ENCODE results near the gene HMGXB3. TPM values are rescaled to one million over a fixed set of nuclear protein-coding genes. Genes with fewer than 3 reads are reported as not detected.

The HMGXB3 gene
- total RNA-seq, 1 experiment from 2014 or later: 26.9 TPM

DNA sequence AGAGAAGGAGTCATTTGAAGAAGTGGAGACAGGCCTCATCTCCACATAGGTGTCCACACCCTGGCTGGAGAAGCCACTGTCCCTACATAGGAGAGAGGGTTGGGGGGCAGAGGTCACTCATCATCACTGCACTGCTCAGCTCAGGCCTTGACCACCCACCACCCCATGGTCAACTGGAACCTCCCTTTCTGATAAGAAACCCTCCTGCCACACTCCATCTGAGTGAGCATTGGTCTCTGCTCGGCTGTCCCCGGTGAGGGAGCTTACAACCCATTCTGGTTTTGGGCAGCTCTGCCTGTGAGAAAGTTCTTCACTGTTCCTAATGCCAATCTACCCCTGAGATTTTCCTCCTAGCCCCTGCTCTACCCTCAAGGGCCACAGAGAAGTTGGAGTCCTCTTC is 57.0 kb downstream of the HMGXB3 start:
- no peak overlapping the region for H3K18ac ChIP-seq (ENCODE audit: insufficient read length, low read depth, low read length)
- H4K20me1 ChIP-seq (ENCODE audit: control insufficient read depth, insufficient read depth, insufficient read length): no peaks in the 10 kb centered on the region
- Mint-ChIP-seq H3K36me3 (ENCODE audit: insufficient read depth in 1 of 3, low read depth in 3 of 3) (peaks cover under 1 to 25% (median 23%) of the 10 kb centered on the region in 3 experiments; a peak in 5 of 7 replicates), H3K9me3 (no peaks in the 10 kb centered on the region), H3K4me3 (no peak overlapping the region), H3K27ac (peak overlapping the region in 1 of 3 experiments; percentile 1; a peak in 3 of 7 replicates), H3K4me1 (peaks cover 21 to 26% of the 10 kb centered on the region in 2 experiments), H3K27me3 (ENCODE audit: low read depth) (peaks cover 31% of the 10 kb centered on the region)
- H4K5ac ChIP-seq (ENCODE audit: insufficient read length, low read depth, low read length): no peak overlapping the region
- H3K27ac ChIP-seq (ENCODE audit: insufficient read length, low read depth, low read length): no peak overlapping the region
- no CpG with 5 or more reads among the region's 2 CpGs for WGBS (ENCODE audit: extremely low coverage, insufficient read length, low lambda C conversion rate)
- H2BK20ac ChIP-seq (ENCODE audit: low read depth, low read length, poor library complexity, severe bottlenecking): no peak overlapping the region
- no peak overlapping the region for H3K9ac ChIP-seq (ENCODE audit: extremely low read depth, insufficient read length, low read length)
- H3K79me2 ChIP-seq (ENCODE audit: insufficient read depth, low read length): no peaks in the 10 kb centered on the region
- no peak overlapping the region for H3K56ac ChIP-seq (ENCODE audit: insufficient read length, low read depth, low read length)
- no peaks in the 10 kb centered on the region for H3K79me1 ChIP-seq (ENCODE audit: insufficient read depth, low read depth, low read length, poor library complexity, severe bottlenecking)
- no peak overlapping the region for H3K4ac ChIP-seq (ENCODE audit: low read depth, low read length)
- H4K91ac ChIP-seq (ENCODE audit: insufficient read length, low read depth, low read length): no peak overlapping the region
- H3T11ph ChIP-seq (ENCODE audit: low read length): no peak overlapping the region
- no peak overlapping the region for H4K8ac ChIP-seq (replicated peaks; ENCODE audit: insufficient read length, low read depth, low read length)
- H3K27me3 ChIP-seq (ENCODE audit: insufficient read depth, low read length): no peaks in the 10 kb centered on the region
- TF ChIP-seq, protein P1, sequence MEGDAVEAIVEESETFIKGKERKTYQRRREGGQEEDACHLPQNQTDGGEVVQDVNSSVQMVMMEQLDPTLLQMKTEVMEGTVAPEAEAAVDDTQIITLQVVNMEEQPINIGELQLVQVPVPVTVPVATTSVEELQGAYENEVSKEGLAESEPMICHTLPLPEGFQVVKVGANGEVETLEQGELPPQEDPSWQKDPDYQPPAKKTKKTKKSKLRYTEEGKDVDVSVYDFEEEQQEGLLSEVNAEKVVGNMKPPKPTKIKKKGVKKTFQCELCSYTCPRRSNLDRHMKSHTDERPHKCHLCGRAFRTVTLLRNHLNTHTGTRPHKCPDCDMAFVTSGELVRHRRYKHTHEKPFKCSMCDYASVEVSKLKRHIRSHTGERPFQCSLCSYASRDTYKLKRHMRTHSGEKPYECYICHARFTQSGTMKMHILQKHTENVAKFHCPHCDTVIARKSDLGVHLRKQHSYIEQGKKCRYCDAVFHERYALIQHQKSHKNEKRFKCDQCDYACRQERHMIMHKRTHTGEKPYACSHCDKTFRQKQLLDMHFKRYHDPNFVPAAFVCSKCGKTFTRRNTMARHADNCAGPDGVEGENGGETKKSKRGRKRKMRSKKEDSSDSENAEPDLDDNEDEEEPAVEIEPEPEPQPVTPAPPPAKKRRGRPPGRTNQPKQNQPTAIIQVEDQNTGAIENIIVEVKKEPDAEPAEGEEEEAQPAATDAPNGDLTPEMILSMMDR (conservative IDR thresholded peaks at IDR 0.05): no peak
- no peak overlapping the region for H2BK5ac ChIP-seq (ENCODE audit: insufficient read length, low read length)
- H3K4me1 ChIP-seq (ENCODE audit: insufficient read depth, low read length): peaks cover 4% of the 10 kb centered on the region; the same call in 1 of the 2 replicates
- H3K14ac ChIP-seq (ENCODE audit: insufficient read depth, low read length): no peak overlapping the region
- H2AFZ ChIP-seq (ENCODE audit: low read length): no peak overlapping the region
- no peak overlapping the region for H2AK5ac ChIP-seq (ENCODE audit: insufficient read length, low read length)
- H2BK120ac ChIP-seq (ENCODE audit: low read depth, low read length, poor library complexity, severe bottlenecking): no peak overlapping the region
- no peaks in the 10 kb centered on the region for H3K9me3 ChIP-seq (ENCODE audit: control insufficient read depth, low read depth, low read length)
- H2BK12ac ChIP-seq (ENCODE audit: insufficient read length, low read depth, low read length): no peak overlapping the region
- H3K23ac ChIP-seq (ENCODE audit: insufficient read length, low read depth, low read length): no peak overlapping the region
- no peaks in the 10 kb centered on the region for H3K23me2 ChIP-seq (ENCODE audit: insufficient read length, low read depth, low read length, poor library complexity, severe bottlenecking)
- no peak for DNase-seq
- H3K4me2 ChIP-seq (ENCODE audit: insufficient read depth, insufficient read length, low read length): no peak overlapping the region
- no peak overlapping the region for H2BK15ac ChIP-seq (ENCODE audit: low read depth, low read length)

All from H9 (cell line).